ENCODE measurements around the gene NAXD. TPM values are rescaled to one million over a fixed set of nuclear protein-coding genes. Genes with fewer than 3 reads are reported as not detected.

NAXD gene
- total RNA-seq, 1 experiment from 2014 or later = 15.1 TPM

DNA sequence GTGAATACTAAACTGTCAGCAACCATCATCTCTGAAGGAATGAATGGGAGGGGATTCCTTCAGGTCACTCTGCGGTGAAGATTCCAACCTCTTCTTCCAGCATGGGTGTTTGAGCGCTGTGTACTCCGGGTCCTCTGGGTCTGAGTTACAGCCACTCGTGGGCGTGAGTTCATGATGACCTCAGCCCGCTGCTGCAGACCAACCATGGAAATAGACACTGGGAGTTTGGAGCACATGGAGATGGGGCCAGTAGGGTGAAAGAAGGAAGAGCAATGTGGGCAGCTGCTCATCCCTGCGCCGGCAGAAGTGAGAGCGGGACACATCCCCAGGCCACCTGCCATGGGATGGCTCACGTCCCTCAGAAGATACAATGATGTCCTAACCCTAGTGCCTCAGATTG lies 37.0 kb upstream of the NAXD start:
- Histone ChIP-seq H3K36me3 (ENCODE audit: control insufficient read depth, insufficient read depth, low read length) (no peaks in the 10 kb centered on the region), H3K9me3 (ENCODE audit: control insufficient read depth, insufficient read depth, low read depth, low read length) (no peaks in the 10 kb centered on the region), H3K27ac (ENCODE audit: low read length) (no peak overlapping the region), H3K4me3 (ENCODE audit: low read depth in 2 of 2, low read length in 2 of 2) (no peak overlapping the region), H3K27me3 (ENCODE audit: control insufficient read depth, insufficient read depth, low read length) (no peaks in the 10 kb centered on the region; the same call in 1 of the 2 replicates), H3K4me1 (ENCODE audit: control insufficient read depth, insufficient read depth, low read length) (no peaks in the 10 kb centered on the region)
- DNase-seq (ENCODE audit: low read depth, low spot score) = no peak
- no peak for ATAC-seq
- in situ Hi-C loops (cut with HindIII; ENCODE audit: low pct_unique_long_range_greater_than_20kb, low sequenced_read_pairs) (no loop called here), intact Hi-C loops (cut with micrococcal nuclease; ENCODE audit: unreplicated experiment) (no loop called here)
- no TSS peak for BruUV-seq (replicated peaks)
- TF ChIP-seq POLR2AphosphoS5 (IDR thresholded peaks at IDR 0.05; ENCODE audit: low read depth, low read length) = no peak
- no peak for TF ChIP-seq TCF7L2 (IDR thresholded peaks at IDR 0.05; ENCODE audit: low read depth, low read length)
- TF ChIP-seq, protein P1, sequence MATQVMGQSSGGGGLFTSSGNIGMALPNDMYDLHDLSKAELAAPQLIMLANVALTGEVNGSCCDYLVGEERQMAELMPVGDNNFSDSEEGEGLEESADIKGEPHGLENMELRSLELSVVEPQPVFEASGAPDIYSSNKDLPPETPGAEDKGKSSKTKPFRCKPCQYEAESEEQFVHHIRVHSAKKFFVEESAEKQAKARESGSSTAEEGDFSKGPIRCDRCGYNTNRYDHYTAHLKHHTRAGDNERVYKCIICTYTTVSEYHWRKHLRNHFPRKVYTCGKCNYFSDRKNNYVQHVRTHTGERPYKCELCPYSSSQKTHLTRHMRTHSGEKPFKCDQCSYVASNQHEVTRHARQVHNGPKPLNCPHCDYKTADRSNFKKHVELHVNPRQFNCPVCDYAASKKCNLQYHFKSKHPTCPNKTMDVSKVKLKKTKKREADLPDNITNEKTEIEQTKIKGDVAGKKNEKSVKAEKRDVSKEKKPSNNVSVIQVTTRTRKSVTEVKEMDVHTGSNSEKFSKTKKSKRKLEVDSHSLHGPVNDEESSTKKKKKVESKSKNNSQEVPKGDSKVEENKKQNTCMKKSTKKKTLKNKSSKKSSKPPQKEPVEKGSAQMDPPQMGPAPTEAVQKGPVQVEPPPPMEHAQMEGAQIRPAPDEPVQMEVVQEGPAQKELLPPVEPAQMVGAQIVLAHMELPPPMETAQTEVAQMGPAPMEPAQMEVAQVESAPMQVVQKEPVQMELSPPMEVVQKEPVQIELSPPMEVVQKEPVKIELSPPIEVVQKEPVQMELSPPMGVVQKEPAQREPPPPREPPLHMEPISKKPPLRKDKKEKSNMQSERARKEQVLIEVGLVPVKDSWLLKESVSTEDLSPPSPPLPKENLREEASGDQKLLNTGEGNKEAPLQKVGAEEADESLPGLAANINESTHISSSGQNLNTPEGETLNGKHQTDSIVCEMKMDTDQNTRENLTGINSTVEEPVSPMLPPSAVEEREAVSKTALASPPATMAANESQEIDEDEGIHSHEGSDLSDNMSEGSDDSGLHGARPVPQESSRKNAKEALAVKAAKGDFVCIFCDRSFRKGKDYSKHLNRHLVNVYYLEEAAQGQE (IDR thresholded peaks at IDR 0.05; ENCODE audit: insufficient read depth in 1 of 2, low read depth in 2 of 2, low read length in 1 of 2) = no peak
- TF ChIP-seq SIN3A (IDR thresholded peaks at IDR 0.05; ENCODE audit: borderline replicate concordance, insufficient read depth, low read depth, low read length) = no peak
- TF ChIP-seq, protein P2, sequence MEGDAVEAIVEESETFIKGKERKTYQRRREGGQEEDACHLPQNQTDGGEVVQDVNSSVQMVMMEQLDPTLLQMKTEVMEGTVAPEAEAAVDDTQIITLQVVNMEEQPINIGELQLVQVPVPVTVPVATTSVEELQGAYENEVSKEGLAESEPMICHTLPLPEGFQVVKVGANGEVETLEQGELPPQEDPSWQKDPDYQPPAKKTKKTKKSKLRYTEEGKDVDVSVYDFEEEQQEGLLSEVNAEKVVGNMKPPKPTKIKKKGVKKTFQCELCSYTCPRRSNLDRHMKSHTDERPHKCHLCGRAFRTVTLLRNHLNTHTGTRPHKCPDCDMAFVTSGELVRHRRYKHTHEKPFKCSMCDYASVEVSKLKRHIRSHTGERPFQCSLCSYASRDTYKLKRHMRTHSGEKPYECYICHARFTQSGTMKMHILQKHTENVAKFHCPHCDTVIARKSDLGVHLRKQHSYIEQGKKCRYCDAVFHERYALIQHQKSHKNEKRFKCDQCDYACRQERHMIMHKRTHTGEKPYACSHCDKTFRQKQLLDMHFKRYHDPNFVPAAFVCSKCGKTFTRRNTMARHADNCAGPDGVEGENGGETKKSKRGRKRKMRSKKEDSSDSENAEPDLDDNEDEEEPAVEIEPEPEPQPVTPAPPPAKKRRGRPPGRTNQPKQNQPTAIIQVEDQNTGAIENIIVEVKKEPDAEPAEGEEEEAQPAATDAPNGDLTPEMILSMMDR (IDR thresholded peaks at IDR 0.05) = no peak
- CTCF ChIA-PET = no interaction called here
- POLR2A ChIA-PET = no interaction called here

DNA sequence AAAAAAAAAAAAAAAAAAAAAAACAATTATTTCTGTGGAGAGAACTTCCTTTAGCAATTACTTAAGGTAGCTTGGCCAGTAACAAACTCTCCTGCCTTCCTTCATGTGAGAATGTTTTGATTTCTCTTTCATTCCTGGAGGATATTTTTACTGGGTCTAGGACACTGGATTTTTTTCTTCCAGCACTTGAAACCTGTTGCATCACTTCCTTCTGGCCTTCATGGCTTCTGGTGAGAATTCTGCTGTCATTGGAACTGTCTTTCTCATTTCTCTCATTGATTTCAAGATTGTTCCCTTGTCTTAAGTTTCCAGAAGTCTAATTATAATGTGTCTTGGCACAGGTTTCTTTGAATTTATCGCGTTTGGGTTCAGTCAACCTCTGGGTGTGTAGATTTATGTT lies 34.5 kb upstream of the NAXD start:
- CTCF ChIA-PET = no interaction called here
- ATAC-seq = no peak
- in situ Hi-C loops (cut with HindIII; ENCODE audit: low pct_unique_long_range_greater_than_20kb, low sequenced_read_pairs) = no loop called here

More for the DNA sequence above, 34.5 kb upstream of the NAXD start:
- no peaks in the 10 kb centered on the region for H3K27me3 ChIP-seq (ENCODE audit: control insufficient read depth, insufficient read depth, low read length)
- H3K27ac ChIP-seq (ENCODE audit: low read length) = no peak overlapping the region
- no peak for DNase-seq (ENCODE audit: low read depth, low spot score)
- BruUV-seq (replicated peaks) = no TSS peak
- H3K36me3 ChIP-seq (ENCODE audit: control insufficient read depth, insufficient read depth, low read length) = no peaks in the 10 kb centered on the region
- TF ChIP-seq POLR2AphosphoS5 (IDR thresholded peaks at IDR 0.05; ENCODE audit: low read depth, low read length) (no peak), SIN3A (IDR thresholded peaks at IDR 0.05; ENCODE audit: borderline replicate concordance, insufficient read depth, low read depth, low read length) (no peak), TCF7L2 (IDR thresholded peaks at IDR 0.05; ENCODE audit: low read depth, low read length) (no peak)
- TF ChIP-seq, protein P1 (IDR thresholded peaks at IDR 0.05; ENCODE audit: insufficient read depth in 1 of 2, low read depth in 2 of 2, low read length in 1 of 2) = no peak
- TF ChIP-seq, protein P2 (IDR thresholded peaks at IDR 0.05) = no peak
- intact Hi-C loops (cut with micrococcal nuclease; ENCODE audit: unreplicated experiment) = no loop called here
- POLR2A ChIA-PET = no interaction called here
- no peaks in the 10 kb centered on the region for H3K4me1 ChIP-seq (ENCODE audit: control insufficient read depth, insufficient read depth, low read length)
- H3K4me3 ChIP-seq (ENCODE audit: low read depth in 2 of 2, low read length in 2 of 2) = no peak overlapping the region
- no peaks in the 10 kb centered on the region for H3K9me3 ChIP-seq (ENCODE audit: control insufficient read depth, insufficient read depth, low read depth, low read length)

All from Panc1 (cell line).